GM19240 (cell line): Measurements from ENCODE around the gene CACNB4.

Experiments
- DNase-seq: peaks from one replicate; pipeline ENCODE4 v3.0.0; 2011; ENCODE audit warnings: low spot score; ENCODE audit not compliant: insufficient read length

Gene CACNB4

DNA sequence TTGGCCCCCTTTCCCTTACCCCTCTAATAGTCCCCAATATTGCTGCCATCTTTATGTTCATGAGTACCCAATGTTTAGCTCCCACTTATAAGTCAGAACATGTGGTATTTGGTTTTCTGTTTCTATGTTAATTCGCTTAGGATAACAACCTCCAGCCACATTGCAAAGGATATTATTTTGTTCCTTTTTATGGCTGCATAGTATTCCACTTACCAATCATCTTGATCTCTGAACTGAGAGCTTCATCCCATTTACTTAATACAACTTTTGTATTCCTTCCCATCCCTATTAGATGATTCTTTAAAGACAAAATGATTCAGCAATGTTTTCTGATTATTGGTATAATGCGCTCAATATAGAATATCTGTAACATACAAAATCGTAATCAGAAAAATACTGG lies 307.3 kb downstream of the CACNB4 start:
- no peak for DNase-seq

DNA sequence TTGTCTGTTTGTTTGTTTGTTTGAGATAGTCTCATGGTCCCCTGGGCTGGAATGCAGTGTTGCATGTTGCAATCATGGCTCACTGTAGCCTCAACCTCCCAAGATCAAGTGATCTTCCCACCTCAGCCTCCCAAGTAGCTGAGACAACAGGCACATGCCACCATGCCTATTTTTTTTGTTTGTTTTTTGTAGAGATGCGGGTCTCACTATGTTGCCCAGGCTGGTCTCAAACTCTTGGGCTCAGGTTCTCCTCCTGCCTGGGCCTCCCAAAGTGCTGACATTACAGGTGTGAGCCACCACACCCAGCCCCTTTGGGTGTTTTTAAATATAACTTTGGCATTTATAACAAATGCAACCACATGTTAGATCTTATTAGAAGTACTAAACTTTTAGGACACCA lies 308.2 kb downstream of the CACNB4 start:
- DNase-seq, result no peak

DNA sequence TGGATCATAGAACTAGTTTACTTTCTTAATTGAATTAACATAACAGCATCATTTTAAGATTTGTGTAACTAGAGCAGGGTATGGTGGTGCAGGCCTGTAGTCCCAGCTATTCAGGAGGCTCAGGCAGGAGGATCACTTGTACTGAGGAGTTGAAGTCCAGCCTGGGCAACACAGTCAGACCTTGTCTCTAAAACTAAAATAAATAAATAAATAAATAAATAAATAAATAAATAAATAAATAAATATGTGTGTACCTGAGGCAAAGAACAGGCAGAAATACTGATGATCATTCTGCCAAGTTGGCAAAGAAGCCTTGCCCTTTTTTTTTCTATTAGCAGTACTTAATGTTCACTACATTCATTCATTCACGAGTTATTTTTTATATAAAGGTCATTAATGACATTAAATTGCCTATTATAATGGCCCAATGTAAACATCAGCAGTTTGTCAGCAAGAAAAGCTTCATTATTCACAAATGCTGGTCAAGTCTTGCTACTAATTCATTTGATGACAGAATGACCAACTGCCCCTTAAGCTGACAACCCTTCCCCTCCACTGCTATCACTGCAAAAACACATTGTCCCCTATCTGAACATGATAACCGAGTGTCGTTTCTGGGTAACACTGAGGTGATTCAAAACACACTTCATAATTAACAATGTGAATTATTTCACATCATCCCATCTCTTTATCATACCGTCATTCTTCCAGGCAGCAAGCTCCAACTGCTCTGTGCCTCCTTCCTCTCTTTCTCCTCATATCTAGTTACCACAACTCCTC lies 309.6 kb downstream of the CACNB4 start:
- DNase-seq, result no peak

DNA sequence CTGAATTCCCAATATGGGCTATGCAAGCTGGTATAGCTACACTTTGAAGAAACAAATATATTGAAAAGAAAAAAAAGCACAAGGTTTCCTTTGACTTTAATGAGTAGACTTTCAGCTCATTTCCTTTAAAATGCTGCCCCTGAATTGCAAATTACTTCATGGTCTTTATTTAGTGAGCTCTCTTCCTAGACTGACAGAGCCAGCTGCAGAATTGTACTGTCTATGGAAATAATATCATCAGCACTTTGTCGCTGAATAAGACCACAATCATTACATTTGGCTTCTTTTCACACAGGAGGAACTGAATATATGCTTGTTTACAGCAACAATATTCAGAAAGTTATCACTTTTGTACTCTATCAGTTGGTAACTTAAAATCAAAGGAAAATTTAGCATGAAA lies 312.4 kb downstream of the CACNB4 start:
- DNase-seq, result no peak

DNA sequence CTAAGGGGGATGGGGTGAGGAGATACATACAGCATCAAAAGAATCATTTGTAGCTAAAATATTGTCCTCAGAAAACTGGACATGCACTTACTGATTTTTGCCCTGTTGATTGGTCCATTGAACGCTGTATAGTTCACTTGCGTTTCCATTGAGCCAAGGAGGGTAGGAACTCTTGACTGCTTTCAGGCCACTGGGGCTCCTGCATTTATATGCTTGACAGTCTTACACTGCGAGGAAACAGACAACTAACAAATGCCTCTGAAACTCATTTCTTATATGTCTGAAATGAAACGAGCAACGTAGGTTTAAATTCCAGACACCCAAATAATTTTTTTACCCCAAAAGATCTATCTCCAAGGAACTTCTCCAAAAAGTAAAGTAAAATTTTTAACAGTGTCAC lies 312.8 kb downstream of the CACNB4 start:
- no peak for DNase-seq

DNA sequence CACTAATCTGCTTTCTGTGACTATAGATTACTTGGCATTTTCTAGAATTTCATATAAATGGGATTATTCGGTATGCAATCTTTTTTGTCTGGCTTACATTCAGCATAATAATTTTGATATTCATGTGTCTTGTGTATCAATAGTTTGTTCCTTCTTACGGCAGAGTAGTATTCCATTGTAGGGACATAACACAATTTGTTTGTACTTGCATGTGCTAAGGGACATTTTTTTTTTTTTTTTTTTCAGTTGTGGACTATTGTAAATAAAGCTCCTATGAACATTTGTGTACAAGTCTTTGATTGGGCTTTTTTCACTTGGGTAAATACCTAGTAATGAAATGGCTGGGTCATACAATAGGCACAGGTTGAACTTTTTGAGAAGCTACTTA lies 315.7 kb downstream of the CACNB4 start:
- DNase-seq, result no peak
